GM19239 (cell line): ENCODE results near the gene PDK3.

ENCODE experiments used
- DNase-seq: peaks from one replicate; pipeline ENCODE4 v3.0.0; 2011; ENCODE audit warnings: low spot score; ENCODE audit not compliant: insufficient read length
- FAIRE-seq: peaks from 2 replicates; lab custom pipeline; 2011; peaks lifted over from hg19 to GRCh38; lab: Jason Lieb, UNC

The PDK3 gene

DNA sequence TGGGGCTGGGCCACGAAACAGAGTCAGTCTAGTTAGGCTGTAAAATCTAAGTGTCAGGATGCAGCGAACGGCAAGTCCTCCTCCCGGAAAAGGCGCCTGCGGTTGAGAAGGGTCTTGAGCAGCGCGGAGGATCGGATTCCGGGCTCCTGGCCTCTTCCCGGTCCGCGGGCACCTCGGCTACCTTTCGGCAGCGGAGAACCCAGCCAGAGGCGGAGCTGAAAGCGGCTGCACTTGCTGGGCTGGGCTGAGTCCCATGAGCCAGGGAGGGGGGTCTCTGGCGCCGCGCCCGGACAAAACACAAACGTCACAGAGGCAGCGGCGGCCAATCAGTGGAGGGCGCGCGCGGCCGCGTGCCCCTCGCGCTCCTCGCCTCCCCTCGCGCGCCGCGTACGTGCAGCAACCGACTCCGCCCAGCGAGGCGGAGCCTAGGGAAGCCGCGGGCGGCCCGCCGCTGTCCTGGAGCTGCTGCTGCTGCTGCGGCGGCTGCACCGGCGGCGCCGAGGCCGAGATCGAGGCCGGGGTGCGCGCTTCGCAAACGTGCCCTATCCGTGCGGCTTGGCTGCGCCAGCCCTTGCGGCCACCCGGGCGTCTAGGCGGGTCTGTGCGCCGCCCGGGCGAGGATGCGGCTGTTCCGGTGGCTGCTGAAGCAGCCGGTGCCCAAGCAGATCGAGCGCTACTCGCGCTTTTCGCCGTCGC, at the start of gene PDK3:
Gene PDK3, plus strand, starts transcription at position 451 of the 696 bp plus-strand sequence. Its CDS starts 170 bp downstream, at position 621.
- FAIRE-seq (peak; percentile 97), DNase-seq (peak; percentile 52)

DNA sequence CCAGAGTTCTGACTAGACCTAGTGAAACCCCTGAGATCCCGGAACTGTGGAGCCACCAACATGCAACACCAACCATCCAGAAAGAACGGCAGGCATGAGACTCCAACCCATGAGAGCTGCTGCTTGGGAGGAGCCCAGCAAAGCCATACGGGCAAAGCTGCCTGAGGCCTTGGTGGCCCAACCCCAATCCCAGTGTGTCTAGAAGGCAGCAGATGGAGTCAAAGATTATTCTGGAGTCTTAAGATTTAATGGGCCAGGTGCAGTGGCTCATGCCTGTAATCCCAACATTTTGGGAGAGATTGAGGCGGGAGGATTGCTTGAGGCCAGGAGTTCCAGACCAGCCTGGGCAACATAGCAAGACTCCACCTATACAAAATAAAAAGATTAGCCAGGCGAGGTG, 49.2 kb upstream of the PDK3 start:
- DNase-seq, result no peak
- no peak for FAIRE-seq

- no peak for FAIRE-seq
- no peak for DNase-seq
These were observed 41.1 kb upstream of the PDK3 start for GRCh38 chrX:24423960-24424359.

DNA sequence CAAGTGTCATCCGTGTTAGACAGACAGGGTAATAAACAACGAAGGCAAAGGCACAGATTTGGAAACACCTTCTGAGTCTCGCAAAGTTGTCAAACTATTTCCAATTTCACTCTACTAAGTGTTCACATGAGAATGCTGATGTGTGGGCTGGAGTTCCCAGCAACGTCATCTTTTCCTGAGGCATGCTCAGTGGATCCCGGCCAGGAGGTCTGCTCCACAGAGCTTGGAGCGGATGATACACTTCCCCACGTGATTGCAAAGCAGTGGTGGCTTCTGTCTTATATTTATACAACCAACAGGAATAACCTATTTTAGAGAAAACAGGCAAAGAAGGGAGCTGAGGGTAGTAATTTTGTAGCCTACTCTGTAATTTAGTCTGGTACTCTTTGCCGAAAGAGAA, 40.1 kb upstream of the PDK3 start:
- FAIRE-seq, result no peak
- no peak for DNase-seq

DNA sequence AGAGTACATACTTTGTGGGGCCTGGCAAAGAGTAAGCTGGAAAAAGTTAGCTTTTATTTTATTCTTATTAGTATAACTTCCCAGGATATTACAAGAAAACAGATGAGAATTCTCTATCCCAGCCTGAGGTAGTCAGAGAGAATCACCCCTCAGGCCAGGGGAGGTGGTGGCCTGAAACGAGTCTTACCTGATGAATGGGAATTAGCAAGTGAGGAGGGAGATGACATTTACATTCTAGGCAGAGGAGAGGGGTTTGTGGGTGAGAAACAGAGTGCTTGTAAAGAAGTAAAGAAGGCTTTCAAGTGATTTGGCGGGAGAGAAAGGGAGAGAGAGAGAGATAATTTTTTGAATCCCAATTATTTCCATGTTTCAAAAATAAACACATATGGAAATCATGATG, 39.3 kb upstream of the PDK3 start:
- no peak for DNase-seq
- FAIRE-seq, result no peak

DNA sequence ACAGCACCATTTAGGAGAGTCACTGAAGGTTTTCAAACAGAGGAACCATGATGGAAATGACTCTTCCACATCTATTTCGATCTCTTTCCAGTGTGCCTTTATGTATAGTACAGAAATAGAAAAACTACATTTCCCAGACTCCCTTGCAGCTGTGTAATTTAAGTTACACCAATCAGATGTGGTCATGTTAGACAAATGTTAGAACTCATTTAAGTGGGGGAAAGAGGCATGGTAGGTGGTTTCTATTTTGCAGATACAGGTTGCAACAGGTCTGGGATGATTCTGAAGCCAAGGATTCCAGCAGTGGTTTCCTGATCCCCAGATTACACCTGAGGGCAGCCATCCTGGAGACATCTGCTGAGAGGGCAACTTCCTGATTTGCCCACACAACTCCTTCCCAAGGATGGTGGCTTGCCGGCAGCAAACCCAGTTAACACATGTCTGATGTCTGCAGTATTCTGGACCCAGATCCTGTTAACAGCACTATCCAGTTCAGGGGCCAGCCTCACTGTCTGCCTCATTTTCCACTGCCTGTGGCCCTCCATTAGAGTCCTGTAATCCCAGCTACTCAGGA, 38.7 kb upstream of the PDK3 start:
- FAIRE-seq, result peak; percentile 79
- DNase-seq, result no peak

DNA sequence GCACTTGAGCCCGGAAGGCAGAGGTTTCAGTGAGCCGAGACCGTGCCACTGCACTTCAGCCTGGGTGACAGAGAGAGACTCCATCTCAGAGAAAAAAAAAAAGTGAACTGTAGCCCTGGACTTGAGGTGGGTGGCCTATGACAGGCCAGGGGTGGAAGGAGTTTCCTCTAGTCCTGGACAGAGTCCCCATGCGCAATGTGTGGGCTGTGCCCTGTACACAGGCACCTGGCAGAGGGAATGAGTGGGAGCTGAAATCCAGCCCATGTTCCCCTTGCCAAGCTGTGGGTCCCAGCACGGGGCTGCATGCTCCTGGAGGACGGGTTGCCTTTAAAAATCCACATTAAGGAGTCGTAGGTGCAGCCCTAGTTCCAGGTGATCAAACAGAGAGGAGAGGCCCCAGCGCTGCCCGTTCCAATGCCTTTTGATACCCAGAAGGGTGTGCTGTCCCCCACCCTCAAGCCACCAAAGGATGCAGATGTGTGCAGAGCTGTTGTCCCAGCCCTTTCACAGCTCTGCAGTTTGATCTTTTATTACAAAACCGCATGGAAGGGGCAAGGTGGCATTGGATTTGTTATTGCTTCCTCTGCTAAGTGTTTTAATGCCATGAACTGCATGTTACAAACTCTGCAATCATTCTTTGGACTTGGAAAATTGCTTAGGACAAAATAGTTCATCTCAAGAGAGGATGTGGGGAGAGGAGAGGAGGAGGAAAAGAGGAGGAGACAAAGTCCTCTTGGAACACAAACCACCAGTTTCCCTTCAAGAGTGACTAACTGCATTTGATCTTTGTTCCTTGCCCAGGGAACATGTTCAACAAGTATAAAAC, 38.0 kb upstream of the PDK3 start:
- DNase-seq, result no peak
- no peak for FAIRE-seq

DNA sequence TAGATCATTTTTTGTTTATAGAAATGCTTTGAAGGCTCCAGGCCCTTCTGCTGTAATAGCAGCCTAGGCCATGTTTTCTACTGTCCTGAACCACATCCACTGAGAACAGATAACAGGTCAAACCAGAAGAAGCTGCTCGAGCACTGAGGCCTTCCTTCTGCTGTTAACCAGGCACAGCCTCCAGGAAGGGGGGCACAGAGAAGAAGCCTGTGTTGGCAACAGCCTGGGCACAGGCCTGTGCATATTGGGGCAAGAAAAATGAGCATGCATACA, 37.4 kb upstream of the PDK3 start:
- FAIRE-seq (no peak), DNase-seq (no peak)

GRCh38 chrX:24428516-24428915, 36.6 kb upstream of the PDK3 start:
- no peak for FAIRE-seq
- no peak for DNase-seq

- no peak for DNase-seq
- no peak for FAIRE-seq
These were observed 30.0 kb upstream of the PDK3 start for GRCh38 chrX:24435060-24435459.

DNA sequence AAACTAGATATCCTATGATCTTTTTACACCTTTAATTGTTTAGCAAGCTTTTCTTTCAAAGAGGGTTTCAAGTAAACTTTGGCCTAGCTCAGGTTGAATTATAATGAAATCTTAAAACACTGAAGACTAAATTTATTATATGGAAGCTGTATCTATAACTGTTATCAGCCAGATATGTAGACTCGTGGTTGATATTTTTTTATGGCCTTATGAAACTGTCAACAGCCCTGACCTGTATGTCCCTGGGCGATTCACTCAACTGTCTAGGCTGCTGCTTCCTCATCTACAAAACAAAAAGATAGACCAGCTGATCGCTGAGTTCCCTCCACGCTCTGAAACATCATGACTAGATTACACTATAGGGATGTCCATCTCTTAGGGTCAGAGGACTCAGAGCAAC, 21.2 kb upstream of the PDK3 start:
- FAIRE-seq (no peak), DNase-seq (no peak)

- no peak for FAIRE-seq
These were observed 20.4 kb upstream of the PDK3 start for GRCh38 chrX:24444645-24445044.

DNA sequence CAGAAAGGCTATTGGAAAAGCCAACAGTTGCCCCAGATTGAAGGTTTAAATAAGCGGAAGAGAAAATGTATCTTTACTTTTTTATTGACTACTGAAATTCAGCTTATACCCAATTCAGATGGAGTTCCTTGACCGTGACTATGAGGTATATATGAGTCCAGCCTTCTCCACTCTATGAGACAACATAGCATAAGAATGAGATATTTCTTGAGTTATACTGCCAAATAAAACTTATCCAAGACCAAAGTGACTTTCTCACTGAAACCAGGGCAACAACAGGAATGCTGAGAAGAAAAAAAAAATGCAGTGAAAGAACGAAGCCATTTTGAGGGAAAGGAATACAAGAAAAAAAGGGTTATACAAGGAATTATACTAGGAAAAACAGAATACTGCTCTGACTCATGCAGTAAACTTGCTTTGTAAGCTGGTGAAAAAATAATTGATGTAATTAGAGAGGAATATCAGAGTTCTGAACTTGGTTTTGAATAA, 16.3 kb upstream of the PDK3 start:
- FAIRE-seq, result no peak

More at GRCh38 chrX:24444645-24445044, 20.4 kb upstream of the PDK3 start:
- DNase-seq, result no peak

DNA sequence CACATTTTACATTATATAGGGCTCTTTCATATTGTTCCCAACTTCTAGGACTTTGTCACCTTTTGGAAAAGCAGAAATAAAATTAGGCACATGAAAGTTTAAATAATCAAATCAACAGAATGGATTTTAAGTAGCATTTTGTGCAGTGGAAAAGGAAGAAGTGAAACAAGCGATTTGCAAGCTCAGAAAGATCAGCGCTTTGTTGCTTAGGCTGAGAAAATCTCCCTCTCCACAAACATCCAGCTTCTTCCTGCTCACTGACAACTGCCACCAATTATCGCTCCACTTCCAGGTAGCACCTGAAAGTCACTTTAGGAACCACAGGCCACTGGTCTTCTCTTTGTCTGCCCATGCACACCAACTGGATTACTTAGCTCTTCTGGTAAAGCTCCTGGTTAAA, 2.0 kb upstream of the PDK3 start:
- no peak for DNase-seq
- peak; percentile 84 for FAIRE-seq

More for the DNA sequence above, 16.3 kb upstream of the PDK3 start:
- DNase-seq, result no peak

DNA sequence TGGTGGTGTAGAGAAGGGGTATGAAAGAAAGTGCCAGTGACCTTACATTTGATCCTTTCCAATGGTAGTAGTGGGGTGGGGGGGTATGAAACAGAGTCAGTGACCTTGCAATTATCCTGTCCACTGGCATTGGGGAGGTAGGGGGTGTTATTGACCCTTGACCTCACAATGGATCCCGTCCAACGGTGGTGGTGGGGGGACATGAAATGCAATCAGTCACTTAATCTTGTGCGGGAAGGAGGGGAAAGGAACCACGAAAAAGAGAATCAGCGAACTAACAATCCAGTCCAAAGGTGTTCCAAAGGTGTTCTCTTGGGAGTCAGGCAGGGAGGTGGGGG, 619 bp upstream of the PDK3 start:
- FAIRE-seq (peak; percentile 39), DNase-seq (no peak)

- FAIRE-seq (no peak), DNase-seq (no peak)
These were observed 413 bp downstream of the PDK3 start for GRCh38 chrX:24465532-24465865.

DNA sequence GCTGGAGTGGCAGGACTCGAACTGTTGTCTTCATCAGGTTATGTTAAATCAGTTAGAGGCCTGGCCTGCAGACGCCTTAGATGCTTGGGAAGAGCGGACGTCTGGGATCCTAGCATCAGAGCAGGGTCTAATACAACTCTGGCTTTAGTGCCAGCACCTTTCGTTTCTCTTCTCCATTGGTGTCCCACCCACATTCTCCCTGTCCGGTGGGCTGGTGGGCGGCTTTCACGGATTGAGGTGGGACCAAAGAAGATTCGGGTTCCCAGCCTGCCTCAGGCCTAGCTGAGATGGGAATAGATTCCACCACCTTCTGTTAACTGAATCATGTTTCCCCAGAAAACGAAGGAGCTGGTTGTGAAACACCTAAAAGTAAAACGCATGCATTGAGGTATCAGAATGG, 939 bp downstream of the PDK3 start:
- FAIRE-seq (no peak), DNase-seq (no peak)

DNA sequence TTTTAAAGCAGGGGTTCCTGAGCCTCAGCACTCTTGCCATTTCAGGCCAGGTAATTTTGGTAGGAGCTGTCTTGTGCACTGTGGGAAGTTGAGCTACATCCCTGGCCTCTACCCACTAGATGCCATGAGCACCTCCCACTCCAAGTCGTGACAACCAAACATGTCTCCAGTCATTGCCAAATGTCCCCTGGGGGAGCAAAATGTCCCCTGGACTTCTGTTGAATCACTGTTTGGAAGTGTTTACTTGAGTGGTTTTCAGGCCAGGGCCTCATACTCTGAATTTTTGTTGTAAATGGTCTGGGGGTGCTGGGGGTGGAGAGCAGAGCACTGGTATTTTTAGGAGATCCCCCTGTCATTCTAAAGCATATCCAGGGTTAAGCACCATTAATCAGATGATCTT, 3.2 kb downstream of the PDK3 start:
- no peak for DNase-seq
- no peak for FAIRE-seq

GRCh38 chrX:24471808-24472207, 6.7 kb downstream of the PDK3 start:
- DNase-seq (no peak), FAIRE-seq (no peak)

DNA sequence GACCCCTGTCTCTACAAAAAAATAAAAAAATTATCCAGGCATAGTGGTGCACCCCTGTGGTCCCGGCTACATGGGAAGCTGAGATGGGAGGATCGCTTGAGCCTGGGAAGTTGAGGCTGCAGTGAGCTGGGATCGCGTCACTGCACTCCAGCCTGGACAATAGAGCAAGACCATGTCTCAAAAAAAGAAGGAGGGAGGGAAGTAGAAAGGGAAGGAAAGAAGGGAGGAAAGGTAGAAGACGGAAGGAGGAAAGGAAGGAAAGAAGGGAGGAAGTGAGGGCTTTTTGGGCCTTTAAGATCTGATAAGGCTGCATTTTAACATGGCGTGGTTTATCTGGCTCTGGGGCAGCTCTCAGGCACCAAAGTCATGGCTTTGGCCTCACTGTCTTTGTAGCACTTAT, 10.4 kb downstream of the PDK3 start:
- DNase-seq (no peak), FAIRE-seq (no peak)

DNA sequence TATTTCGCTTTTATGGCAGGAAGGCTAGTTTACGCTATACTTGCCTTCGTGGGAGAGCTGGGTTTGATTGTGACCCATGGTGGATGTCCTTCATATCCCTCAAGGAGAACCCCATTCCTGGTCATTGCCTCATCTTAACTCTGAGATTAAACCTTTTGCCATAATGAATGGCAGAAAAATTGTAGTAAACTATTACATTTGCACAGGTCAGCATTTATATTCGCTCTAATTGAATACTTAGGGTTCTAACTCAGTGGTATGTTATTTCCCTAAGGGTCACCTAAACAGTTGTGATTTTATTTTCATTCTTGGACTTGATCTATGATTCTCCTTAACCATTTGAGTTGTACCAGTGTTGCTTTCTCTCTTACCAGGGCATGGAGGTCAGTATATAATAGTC, 13.4 kb downstream of the PDK3 start:
- peak; percentile 96 for FAIRE-seq
- DNase-seq, result no peak

DNA sequence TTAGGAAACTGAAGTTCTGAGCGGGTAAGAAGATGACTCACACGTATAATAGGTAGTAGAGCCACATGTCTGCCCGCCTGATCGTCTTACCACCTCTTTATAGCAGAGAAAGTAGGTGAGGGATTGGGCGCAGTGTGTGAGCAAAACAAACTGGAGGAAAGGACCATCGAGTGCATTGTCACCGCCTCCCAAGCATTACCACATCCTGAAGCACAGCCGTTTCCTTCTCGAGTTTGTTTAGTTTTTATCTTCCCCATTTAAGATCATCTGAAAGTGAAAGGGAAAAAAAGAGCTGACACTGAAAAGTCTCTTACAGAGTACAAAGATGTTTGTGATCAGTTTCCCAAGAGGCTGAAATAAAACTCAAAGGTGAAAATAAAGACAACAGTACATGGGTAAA, 14.8 kb downstream of the PDK3 start:
- peak; percentile 98 for FAIRE-seq
- no peak for DNase-seq
